Progenitor cell of endocrine pancreas (in vitro differentiated cells): ENCODE measurements around the gene CNOT1. TPM values are rescaled to one million over a fixed set of nuclear protein-coding genes. Genes with fewer than 3 reads are reported as not detected.

Experiments
- DNase-seq: peaks from one replicate; pipeline ENCODE4 v3.0.0; 2021; ENCODE audit warnings: low spot score; ENCODE audit not compliant: unreplicated experiment
- H3K27ac Mint-ChIP-seq: 2 replicates; pipeline ENCODE4 v1.8.0; 2021; ENCODE audit warnings: mild to moderate bottlenecking, moderate library complexity, mixed read lengths
- H3K27me3 Mint-ChIP-seq: 2 replicates; pipeline ENCODE4 v1.8.0; 2021; ENCODE audit warnings: mixed read lengths
- H3K36me3 Mint-ChIP-seq: 2 replicates; pipeline ENCODE4 v1.8.0; 2022; ENCODE audit warnings: mixed read lengths; ENCODE audit not compliant: insufficient read depth
- H3K4me1 Mint-ChIP-seq: 2 replicates; pipeline ENCODE4 v1.8.0; 2021; ENCODE audit warnings: low read depth, mixed read lengths
- H3K4me3 Mint-ChIP-seq: 2 replicates; pipeline ENCODE4 v1.8.0; 2021; ENCODE audit warnings: low read depth, mild to moderate bottlenecking, moderate library complexity, mixed read lengths
- H3K9me3 Mint-ChIP-seq: 2 replicates; pipeline ENCODE4 v1.8.0; 2021; ENCODE audit warnings: low read depth, mixed read lengths
- total RNA-seq: library from RNA; stranded (reverse); gene quantifications from 2 replicates; pipeline ENCODE4 v1.2.1, GENCODE V29; 2021
- TF ChIP-seq, protein P1 (sequence below): fragments of 200-600 bp; sonication (generic); IDR thresholded peaks from one replicate; pipeline ENCODE4 v1.5.0; 2021; ENCODE audit warnings: antibody characterized with exemption, mild to moderate bottlenecking; ENCODE audit not compliant: unreplicated experiment

CNOT1 gene
- total RNA-seq, 1 donor from 2014 or later: 235 TPM

GRCh38 chr16:58476791-58477190 lies 152.8 kb downstream of the CNOT1 start:
- H3K9me3 Mint-ChIP-seq: peaks cover 3% of the 10 kb centered on the region
- peaks cover 13% of the 10 kb centered on the region for H3K27me3 Mint-ChIP-seq
- H3K4me1 Mint-ChIP-seq: no peaks in the 10 kb centered on the region
- no peak overlapping the region for H3K4me3 Mint-ChIP-seq
- TF ChIP-seq, protein P1, sequence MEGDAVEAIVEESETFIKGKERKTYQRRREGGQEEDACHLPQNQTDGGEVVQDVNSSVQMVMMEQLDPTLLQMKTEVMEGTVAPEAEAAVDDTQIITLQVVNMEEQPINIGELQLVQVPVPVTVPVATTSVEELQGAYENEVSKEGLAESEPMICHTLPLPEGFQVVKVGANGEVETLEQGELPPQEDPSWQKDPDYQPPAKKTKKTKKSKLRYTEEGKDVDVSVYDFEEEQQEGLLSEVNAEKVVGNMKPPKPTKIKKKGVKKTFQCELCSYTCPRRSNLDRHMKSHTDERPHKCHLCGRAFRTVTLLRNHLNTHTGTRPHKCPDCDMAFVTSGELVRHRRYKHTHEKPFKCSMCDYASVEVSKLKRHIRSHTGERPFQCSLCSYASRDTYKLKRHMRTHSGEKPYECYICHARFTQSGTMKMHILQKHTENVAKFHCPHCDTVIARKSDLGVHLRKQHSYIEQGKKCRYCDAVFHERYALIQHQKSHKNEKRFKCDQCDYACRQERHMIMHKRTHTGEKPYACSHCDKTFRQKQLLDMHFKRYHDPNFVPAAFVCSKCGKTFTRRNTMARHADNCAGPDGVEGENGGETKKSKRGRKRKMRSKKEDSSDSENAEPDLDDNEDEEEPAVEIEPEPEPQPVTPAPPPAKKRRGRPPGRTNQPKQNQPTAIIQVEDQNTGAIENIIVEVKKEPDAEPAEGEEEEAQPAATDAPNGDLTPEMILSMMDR: no peak
- no peaks in the 10 kb centered on the region for H3K36me3 Mint-ChIP-seq
- no peak overlapping the region for H3K27ac Mint-ChIP-seq
- DNase-seq: no peak

DNA sequence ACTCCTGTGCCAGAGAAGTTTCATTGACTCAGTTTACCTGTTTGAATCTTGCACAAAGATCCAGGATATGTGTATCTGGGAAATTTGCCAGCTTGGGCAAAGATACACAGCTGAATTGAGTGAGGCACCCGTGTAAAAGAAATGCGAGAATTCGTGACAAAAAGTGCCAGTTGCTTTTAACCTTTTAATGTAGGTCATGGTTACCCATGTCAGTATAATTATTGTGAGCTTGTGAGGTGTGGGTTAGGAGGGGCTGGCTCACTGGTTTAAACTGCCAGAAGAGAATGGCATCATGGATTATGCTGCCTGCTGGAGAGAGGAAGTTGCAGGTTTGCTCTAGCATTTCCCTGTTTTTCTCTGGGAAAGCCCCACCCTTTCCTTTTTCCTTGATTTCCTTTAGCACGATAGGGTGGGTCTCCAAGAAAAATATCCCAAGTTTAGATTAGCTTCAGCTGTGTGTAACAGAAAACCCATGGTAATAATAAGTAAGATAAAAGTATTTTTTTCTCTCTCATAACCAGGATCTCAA lies 154.5 kb downstream of the CNOT1 start:
- DNase-seq: no peak
- no peak overlapping the region for H3K4me3 Mint-ChIP-seq
- H3K27me3 Mint-ChIP-seq: peaks cover 18% of the 10 kb centered on the region
- H3K9me3 Mint-ChIP-seq: peaks cover 3% of the 10 kb centered on the region
- TF ChIP-seq, protein P1: no peak
- H3K36me3 Mint-ChIP-seq: no peaks in the 10 kb centered on the region
- no peaks in the 10 kb centered on the region for H3K4me1 Mint-ChIP-seq
- H3K27ac Mint-ChIP-seq: no peak overlapping the region

GRCh38 chr16:58474296-58474695 lies 155.3 kb downstream of the CNOT1 start:
- DNase-seq: no peak
- peak overlapping the region; percentile 0 for H3K27ac Mint-ChIP-seq
- TF ChIP-seq, protein P1: no peak

GRCh38 chr16:58472827-58473226 lies 156.8 kb downstream of the CNOT1 start:
- Mint-ChIP-seq H3K36me3 (no peaks in the 10 kb centered on the region), H3K27me3 (peaks cover 19% of the 10 kb centered on the region), H3K4me3 (no peak overlapping the region), H3K27ac (no peak overlapping the region), H3K4me1 (no peaks in the 10 kb centered on the region), H3K9me3 (peaks cover 3% of the 10 kb centered on the region)
- DNase-seq: no peak
- TF ChIP-seq, protein P1: no peak

More at GRCh38 chr16:58474296-58474695, 155.3 kb downstream of the CNOT1 start:
- Mint-ChIP-seq H3K4me3 (no peak overlapping the region), H3K4me1 (no peaks in the 10 kb centered on the region), H3K9me3 (peaks cover 3% of the 10 kb centered on the region), H3K36me3 (no peaks in the 10 kb centered on the region), H3K27me3 (peaks cover 19% of the 10 kb centered on the region)

DNA sequence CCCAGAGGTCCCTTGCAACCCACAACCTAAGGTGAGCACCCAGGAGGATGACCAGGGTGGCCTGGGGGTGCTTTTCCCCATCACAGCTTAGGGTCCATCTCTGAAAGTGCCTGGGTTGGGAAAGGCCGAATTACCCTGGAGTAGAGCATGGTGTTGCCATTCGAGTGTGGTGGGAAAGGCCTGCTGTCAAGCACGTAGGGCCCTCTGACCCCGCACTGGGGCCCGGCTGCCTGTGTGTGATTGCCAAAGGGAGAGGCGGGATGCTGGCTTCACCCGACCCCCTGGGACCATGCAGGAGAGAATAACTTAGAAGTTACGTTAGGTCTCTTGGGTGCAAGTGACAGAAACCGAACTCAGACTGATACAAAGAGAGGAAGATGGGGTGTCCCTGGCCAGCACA lies 157.4 kb downstream of the CNOT1 start:
- no peak for DNase-seq
- TF ChIP-seq, protein P1: no peak
- Mint-ChIP-seq H3K4me3 (no peak overlapping the region), H3K36me3 (no peaks in the 10 kb centered on the region), H3K27ac (no peak overlapping the region), H3K27me3 (peaks cover 23% of the 10 kb centered on the region), H3K9me3 (peaks cover 3% of the 10 kb centered on the region), H3K4me1 (no peaks in the 10 kb centered on the region)
